Body of pancreas (tissue), 4 donors: ENCODE results near the gene TAMALIN. TPM values are rescaled to one million over a fixed set of nuclear protein-coding genes. Genes with fewer than 3 reads are reported as not detected.

ENCODE experiments used
- ATAC-seq: fragments of 150-250 bp; one replicate; pipeline ENCODE4 v1.9.1; 2016
- DNase-seq, 4 donors: peaks; one replicate each; pipeline ENCODE4 v3.0.0-alpha.2; 2019
- H3K27ac ChIP-seq, 4 donors: fragments of 200-600 bp; sonication (generic); 1 replicate in 3 of 4; 2 replicates in 1 of 4; pipeline versions ENCODE4 v1.5.1 to v1.6.1; 2016 to 2019; ENCODE audit warnings: mild to moderate bottlenecking in 1 of 4, mixed read lengths in 1 of 4, moderate library complexity in 1 of 4
- H3K27me3 ChIP-seq, 2 donors: fragments of 200-600 bp; sonication (generic); one replicate each; pipeline ENCODE4 v1.6.0; 2016; ENCODE audit warnings: mild to moderate bottlenecking in 1 of 2
- H3K36me3 ChIP-seq, 2 donors: fragments of 200-600 bp; sonication (generic); replicated peaks in 1 of 2; 2 replicates each; pipeline ENCODE4 v1.5.1; 2016; ENCODE audit warnings: low read depth in 2 of 2; ENCODE audit not compliant: insufficient read depth in 1 of 2
- H3K4me1 ChIP-seq: fragments of 200-600 bp; sonication (generic); one replicate; pipeline ENCODE4 v1.6.0; 2016
- H3K4me3 ChIP-seq, 2 donors: fragments of 200-600 bp; sonication (generic); 1 replicate in 1 of 2; 2 replicates in 1 of 2; pipeline ENCODE4 v1.5.1; 2016 to 2019
- H3K9me3 ChIP-seq, 3 donors: fragments of 200-600 bp; sonication (generic); 1 replicate in 2 of 3; 2 replicates in 1 of 3; pipeline ENCODE4 v1.5.1; 2016
- POLR2A ChIP-seq, 3 donors: fragments of 450-650 bp; IDR thresholded peaks; one replicate each; pipeline ENCODE4 v1.6.1; 2016; ENCODE audit warnings: antibody characterized with exemption in 3 of 3, mild to moderate bottlenecking in 2 of 3
- WGBS, 2 donors: methylation state at CpG; one replicate each; pipeline ENCODE4 v1.1.5; 2017; 5-methylcytosine and 5-hydroxymethylcytosine counted together
- intact Hi-C: fragments of 100-400 bp; cut with DNase I; formaldehyde crosslinking; loops from one replicate; pipeline ENCODE4 v1.15.1; 2023
- total RNA-seq, 2 donors: library from RNA; depleted of rRNA; stranded (reverse); fragments of >200 nt; gene quantifications; one replicate each; pipeline ENCODE4 v1.1.0, GENCODE V29; 2016
- TF ChIP-seq, protein P1 (sequence below), 7 experiments: fragments of 450-650 bp in 4 of 7; fragments of 200-600 bp in 3 of 7; sonication (generic) in 3 of 7; IDR thresholded peaks; one replicate each; pipeline ENCODE4 v1.5.1; 2016 to 2019; ENCODE audit warnings: antibody characterized with exemption in 7 of 7

Gene TAMALIN
- total RNA-seq, 2 donors from 2014 or later: 7.0 to 19.4 TPM

DNA sequence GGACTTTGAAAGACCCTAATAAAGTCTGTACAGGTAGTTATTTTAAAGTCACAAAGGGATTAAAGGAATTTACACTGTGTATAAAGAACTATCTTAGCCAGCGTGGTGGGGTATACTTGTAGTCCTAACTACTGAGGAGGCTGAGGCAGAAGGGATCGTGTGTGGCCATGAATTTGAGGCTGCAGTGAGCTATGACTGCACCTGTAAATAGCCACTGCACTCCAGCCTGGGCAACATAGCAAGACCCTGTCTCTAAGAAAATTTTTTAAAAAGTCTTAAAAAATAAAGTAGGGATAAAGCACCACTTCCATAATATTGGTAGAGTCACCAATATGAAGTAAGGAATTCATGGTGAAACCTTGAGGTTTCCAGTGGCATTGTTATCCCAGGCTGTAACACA lies 37.1 kb upstream of the TAMALIN start:
- H3K4me1 ChIP-seq: peaks cover 57% of the 10 kb centered on the region
- TF ChIP-seq, protein P1, sequence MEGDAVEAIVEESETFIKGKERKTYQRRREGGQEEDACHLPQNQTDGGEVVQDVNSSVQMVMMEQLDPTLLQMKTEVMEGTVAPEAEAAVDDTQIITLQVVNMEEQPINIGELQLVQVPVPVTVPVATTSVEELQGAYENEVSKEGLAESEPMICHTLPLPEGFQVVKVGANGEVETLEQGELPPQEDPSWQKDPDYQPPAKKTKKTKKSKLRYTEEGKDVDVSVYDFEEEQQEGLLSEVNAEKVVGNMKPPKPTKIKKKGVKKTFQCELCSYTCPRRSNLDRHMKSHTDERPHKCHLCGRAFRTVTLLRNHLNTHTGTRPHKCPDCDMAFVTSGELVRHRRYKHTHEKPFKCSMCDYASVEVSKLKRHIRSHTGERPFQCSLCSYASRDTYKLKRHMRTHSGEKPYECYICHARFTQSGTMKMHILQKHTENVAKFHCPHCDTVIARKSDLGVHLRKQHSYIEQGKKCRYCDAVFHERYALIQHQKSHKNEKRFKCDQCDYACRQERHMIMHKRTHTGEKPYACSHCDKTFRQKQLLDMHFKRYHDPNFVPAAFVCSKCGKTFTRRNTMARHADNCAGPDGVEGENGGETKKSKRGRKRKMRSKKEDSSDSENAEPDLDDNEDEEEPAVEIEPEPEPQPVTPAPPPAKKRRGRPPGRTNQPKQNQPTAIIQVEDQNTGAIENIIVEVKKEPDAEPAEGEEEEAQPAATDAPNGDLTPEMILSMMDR (IDR thresholded peaks at IDR 0.05): no peak
- TF ChIP-seq POLR2A (IDR thresholded peaks at IDR 0.05): no peak
- ATAC-seq: no peak
- no peak overlapping the region for H3K27ac ChIP-seq
- no peaks in the 10 kb centered on the region for H3K27me3 ChIP-seq
- intact Hi-C loops: loop anchor here (5.0 kb wide), 1 partner anchor 47 kb away; no protein-coding TSS in a partner anchor
- no peaks in the 10 kb centered on the region for H3K36me3 ChIP-seq
- H3K9me3 ChIP-seq: no peaks in the 10 kb centered on the region
- DNase-seq: no peak
- no peak overlapping the region for H3K4me3 ChIP-seq
- WGBS, 2 donors: 90 to 95% methylated on average over 2 of the region's 2 CpGs

DNA sequence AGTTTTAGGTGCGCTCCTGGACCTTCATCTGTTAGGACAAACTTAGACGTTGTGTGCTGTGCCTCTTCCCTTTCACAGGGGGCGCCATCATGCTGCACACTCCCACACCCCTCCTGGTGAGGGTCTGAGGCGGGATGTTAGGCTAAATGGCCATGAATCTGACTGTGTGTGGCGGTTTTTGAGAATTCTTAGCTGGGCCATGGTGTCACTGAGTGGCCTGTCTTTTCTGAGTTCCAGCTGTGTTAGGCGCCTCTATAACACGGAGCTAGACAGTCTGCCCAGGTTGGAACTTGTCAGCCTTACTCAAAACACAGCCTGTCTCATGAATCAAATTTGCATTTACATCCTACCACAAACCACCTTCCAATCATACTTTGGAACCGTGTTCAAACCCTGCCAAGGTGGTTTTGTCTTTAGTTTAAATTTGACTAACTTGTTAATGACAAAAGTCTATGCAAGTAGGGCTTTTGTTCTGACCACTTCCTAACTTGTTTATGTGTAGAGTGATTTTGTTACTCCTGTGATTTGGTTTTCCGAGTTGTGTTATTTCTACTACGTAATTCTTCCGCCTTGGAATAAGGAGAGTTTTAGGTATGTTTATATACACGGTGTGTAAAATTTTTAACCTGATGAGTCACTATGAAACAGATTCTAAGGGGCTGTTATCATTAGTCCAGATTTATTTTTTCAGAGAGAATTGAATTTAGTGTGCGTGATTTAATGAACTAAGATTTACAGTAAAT lies 35.7 kb upstream of the TAMALIN start:
- DNase-seq (no peak), ATAC-seq (no peak)
- intact Hi-C loops: loop anchor here (5.0 kb wide), 1 partner anchor 49 kb away; no protein-coding TSS in a partner anchor
- Histone ChIP-seq H3K27me3 (no peaks in the 10 kb centered on the region), H3K36me3 (peaks cover 0 to 3% of the 10 kb centered on the region in 2 donors), H3K4me1 (peaks cover 72% of the 10 kb centered on the region), H3K4me3 (no peak overlapping the region), H3K9me3 (no peaks in the 10 kb centered on the region), H3K27ac (peak overlapping the region in 3 of 4 donors; percentile 21 to 69 (median 35))
- TF ChIP-seq, protein P1 (IDR thresholded peaks at IDR 0.05): peak in 5 of 7 experiments; percentile 7 to 29 (median 16)
- TF ChIP-seq POLR2A (IDR thresholded peaks at IDR 0.05): no peak
- WGBS, 2 donors: 62 to 69% methylated on average over 13 of the region's 13 CpGs

DNA sequence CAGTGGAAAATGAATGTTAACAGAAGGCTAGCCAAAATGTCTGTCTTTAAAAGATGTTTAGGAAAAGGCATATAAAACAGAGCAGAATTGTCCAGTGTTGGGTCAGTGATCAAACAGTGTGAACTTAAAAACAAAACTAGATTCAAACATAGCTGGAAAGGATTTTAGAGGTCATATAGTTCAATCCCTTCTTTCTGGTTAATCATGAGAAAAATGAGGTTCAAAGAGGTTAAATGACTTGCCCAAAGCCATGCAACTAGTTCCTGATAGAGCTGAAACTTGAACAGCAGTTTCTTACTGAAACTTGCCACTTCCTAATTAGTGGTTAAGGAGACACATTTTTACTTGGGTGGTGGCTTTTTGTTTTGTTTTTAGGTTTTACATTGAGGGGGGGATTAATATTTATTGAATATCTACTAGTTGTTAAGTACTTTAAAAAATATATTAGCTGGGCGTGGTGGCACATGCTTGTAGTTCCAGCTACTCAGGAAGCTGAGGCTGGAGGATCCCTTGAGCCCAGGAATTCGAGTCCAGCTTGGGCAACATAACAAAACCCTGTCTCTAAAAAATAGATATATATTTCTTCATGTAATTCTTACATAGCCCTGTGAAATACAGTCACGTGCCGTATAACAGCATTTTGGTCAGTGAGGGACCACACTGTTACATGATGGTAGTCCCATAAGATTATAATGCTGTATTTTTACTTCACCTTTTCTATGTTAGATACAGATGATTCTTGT lies 34.9 kb upstream of the TAMALIN start:
- H3K4me1 ChIP-seq: peaks cover 79% of the 10 kb centered on the region
- 42 to 61% methylated on average over 4 of the region's 4 CpGs for WGBS, 2 donors
- peaks cover 0 to 3% of the 10 kb centered on the region in 2 donors for H3K36me3 ChIP-seq
- no peak overlapping the region for H3K4me3 ChIP-seq
- ATAC-seq: no peak
- H3K27me3 ChIP-seq: no peaks in the 10 kb centered on the region
- DNase-seq: no peak
- no peaks in the 10 kb centered on the region for H3K9me3 ChIP-seq
- TF ChIP-seq POLR2A (IDR thresholded peaks at IDR 0.05): no peak
- TF ChIP-seq, protein P1 (IDR thresholded peaks at IDR 0.05): no peak
- peak overlapping the region in 2 of 4 donors; percentile 61 to 69 for H3K27ac ChIP-seq
- intact Hi-C loops: loop anchor here (5.0 kb wide), 1 partner anchor 50 kb away; no protein-coding TSS in a partner anchor

DNA sequence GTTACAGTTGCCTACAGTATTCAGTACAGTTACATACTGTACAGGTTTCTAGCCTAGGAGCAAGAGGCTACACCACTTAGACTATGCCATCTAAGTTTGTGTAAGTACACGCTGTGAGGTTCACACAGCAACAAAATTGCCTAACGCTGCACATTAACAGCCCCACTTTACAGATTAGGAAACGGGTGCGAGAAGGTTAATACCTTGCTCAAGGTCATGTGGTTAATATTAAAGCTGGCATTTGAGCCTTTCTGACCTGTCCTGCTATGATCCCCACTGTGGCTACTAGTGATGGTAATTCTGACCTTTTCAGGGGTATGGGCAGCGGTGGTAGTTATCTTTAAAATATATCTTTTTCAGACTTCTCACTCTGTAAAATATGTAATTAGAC lies 34.3 kb upstream of the TAMALIN start:
- Histone ChIP-seq H3K27me3 (no peaks in the 10 kb centered on the region), H3K9me3 (no peaks in the 10 kb centered on the region), H3K36me3 (peaks cover 0 to 3% of the 10 kb centered on the region in 2 donors), H3K4me3 (no peak overlapping the region), H3K27ac (peak overlapping the region in 2 of 4 donors; percentile 61 to 69), H3K4me1 (peaks cover 85% of the 10 kb centered on the region)
- 10 to 29% methylated on average over 5 of the region's 5 CpGs for WGBS, 2 donors
- DNase-seq (no peak), ATAC-seq (no peak)
- intact Hi-C loops: loop anchor here (5.0 kb wide), 1 partner anchor 50 kb away; no protein-coding TSS in a partner anchor
- TF ChIP-seq POLR2A (IDR thresholded peaks at IDR 0.05): no peak
- TF ChIP-seq, protein P1 (IDR thresholded peaks at IDR 0.05): no peak
